Measurements from ENCODE around the gene TMED10.

DNA sequence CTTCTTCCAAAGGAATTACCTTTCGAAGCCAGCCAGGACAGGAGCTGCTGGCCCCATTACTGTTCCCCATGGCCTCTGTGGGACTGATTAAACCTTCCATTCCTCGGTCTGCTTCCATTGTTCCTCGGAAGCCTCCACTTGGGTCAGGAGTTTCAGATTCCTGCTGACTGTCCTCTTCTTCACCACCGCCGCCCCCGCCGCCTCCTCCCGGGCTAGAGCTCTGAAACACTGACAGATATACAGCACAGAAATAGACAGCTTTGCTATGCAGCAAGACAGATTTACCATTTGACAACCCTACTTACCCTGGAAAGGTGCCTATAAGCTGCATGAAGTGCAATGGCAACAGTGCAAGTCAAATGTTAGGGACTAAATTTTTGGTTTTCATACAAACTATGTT is 85.2 kb downstream of the TMED10 start:
- TF ChIP-seq, protein P1, sequence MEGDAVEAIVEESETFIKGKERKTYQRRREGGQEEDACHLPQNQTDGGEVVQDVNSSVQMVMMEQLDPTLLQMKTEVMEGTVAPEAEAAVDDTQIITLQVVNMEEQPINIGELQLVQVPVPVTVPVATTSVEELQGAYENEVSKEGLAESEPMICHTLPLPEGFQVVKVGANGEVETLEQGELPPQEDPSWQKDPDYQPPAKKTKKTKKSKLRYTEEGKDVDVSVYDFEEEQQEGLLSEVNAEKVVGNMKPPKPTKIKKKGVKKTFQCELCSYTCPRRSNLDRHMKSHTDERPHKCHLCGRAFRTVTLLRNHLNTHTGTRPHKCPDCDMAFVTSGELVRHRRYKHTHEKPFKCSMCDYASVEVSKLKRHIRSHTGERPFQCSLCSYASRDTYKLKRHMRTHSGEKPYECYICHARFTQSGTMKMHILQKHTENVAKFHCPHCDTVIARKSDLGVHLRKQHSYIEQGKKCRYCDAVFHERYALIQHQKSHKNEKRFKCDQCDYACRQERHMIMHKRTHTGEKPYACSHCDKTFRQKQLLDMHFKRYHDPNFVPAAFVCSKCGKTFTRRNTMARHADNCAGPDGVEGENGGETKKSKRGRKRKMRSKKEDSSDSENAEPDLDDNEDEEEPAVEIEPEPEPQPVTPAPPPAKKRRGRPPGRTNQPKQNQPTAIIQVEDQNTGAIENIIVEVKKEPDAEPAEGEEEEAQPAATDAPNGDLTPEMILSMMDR (IDR thresholded peaks at IDR 0.05 in 8 of 11, conservative IDR thresholded peaks at IDR 0.05 in 3 of 11): no peak
- no peak for TF ChIP-seq POLR2A (IDR thresholded peaks at IDR 0.05)

All from spleen (tissue), 7 donors.